Astrocyte (in vitro differentiated cells and primary cell): ENCODE results near the gene ULK3. TPM values are rescaled to one million over a fixed set of nuclear protein-coding genes. Genes with fewer than 3 reads are reported as not detected.

Experiments
- DNase-seq: peaks from one replicate; pipeline ENCODE4 v3.0.0-alpha.2; 2010; ENCODE audit warnings: low read depth
- FAIRE-seq: peaks from 2 replicates; lab custom pipeline; 2011; peaks lifted over from hg19 to GRCh38; lab: Jason Lieb, UNC
- H2AFZ ChIP-seq: 2 replicates; pipeline ENCODE4 v1.6.0; 2012; ENCODE audit warnings: low read depth, low read length, inconsistent platforms
- H3K27ac ChIP-seq: 2 replicates; pipeline ENCODE4 v1.5.1; 2011; ENCODE audit warnings: low read depth, low read length, inconsistent platforms
- H3K27me3 ChIP-seq: 2 replicates; pipeline ENCODE4 v1.6.0; 2011; ENCODE audit warnings: low read length, inconsistent platforms; ENCODE audit not compliant: insufficient read depth
- H3K36me3 ChIP-seq: 2 replicates; pipeline ENCODE4 v1.5.1; 2011; ENCODE audit warnings: low read length, inconsistent platforms; ENCODE audit not compliant: insufficient read depth
- H3K4me1 ChIP-seq: 2 replicates; pipeline ENCODE4 v1.5.1; 2011; ENCODE audit warnings: low read length, inconsistent platforms; ENCODE audit not compliant: insufficient read depth
- H3K4me2 ChIP-seq: 2 replicates; pipeline ENCODE4 v1.6.0; 2012; ENCODE audit warnings: low read length, inconsistent platforms
- H3K4me3 ChIP-seq: 2 replicates; pipeline ENCODE4 v1.5.1; 2011; ENCODE audit warnings: low read depth, mild to moderate bottlenecking, low read length, inconsistent platforms; ENCODE audit not compliant: insufficient read depth
- H3K79me2 ChIP-seq: 2 replicates; pipeline ENCODE4 v1.6.0; 2012; ENCODE audit warnings: mild to moderate bottlenecking, low read length, inconsistent platforms; ENCODE audit not compliant: insufficient read depth
- H3K9ac ChIP-seq: 2 replicates; pipeline ENCODE4 v1.6.0; 2012; ENCODE audit warnings: mild to moderate bottlenecking, low read length, inconsistent platforms
- H3K9me3 ChIP-seq: 2 replicates; pipeline ENCODE4 v1.5.1; 2012; ENCODE audit warnings: low read depth, mild to moderate bottlenecking, low read length, inconsistent platforms; ENCODE audit not compliant: insufficient read depth
- H4K20me1 ChIP-seq: 2 replicates; pipeline ENCODE4 v1.6.0; 2012; ENCODE audit warnings: low read length, inconsistent platforms; ENCODE audit not compliant: insufficient read depth
- H3K27ac Mint-ChIP-seq: one replicate; pipeline ENCODE4 v1.8.0; 2021; ENCODE audit warnings: mild to moderate bottlenecking, mixed read lengths; ENCODE audit not compliant: unreplicated experiment
- H3K27me3 Mint-ChIP-seq: one replicate; pipeline ENCODE4 v1.8.0; 2021; ENCODE audit warnings: low read depth, mixed read lengths; ENCODE audit not compliant: unreplicated experiment
- H3K36me3 Mint-ChIP-seq: one replicate; pipeline ENCODE4 v1.8.0; 2021; ENCODE audit warnings: low read depth, mixed read lengths; ENCODE audit not compliant: unreplicated experiment
- H3K4me1 Mint-ChIP-seq: one replicate; pipeline ENCODE4 v1.8.0; 2021; ENCODE audit warnings: low read depth, mixed read lengths; ENCODE audit not compliant: unreplicated experiment
- H3K4me3 Mint-ChIP-seq: one replicate; pipeline ENCODE4 v1.8.0; 2021; ENCODE audit warnings: mild to moderate bottlenecking, moderate library complexity, mixed read lengths; ENCODE audit not compliant: unreplicated experiment
- H3K9me3 Mint-ChIP-seq: one replicate; pipeline ENCODE4 v1.8.0; 2021; ENCODE audit warnings: mild to moderate bottlenecking, mixed read lengths; ENCODE audit not compliant: unreplicated experiment
- EZH2 ChIP-seq: IDR thresholded peaks from 2 replicates; pipeline ENCODE4 v1.6.1; 2012; ENCODE audit warnings: mild to moderate bottlenecking, low read length, inconsistent platforms; ENCODE audit not compliant: insufficient read depth
- total RNA-seq: library from RNA; stranded (reverse); gene quantifications from 2 replicates; pipeline ENCODE4 v1.2.1, GENCODE V29; 2021
- TF ChIP-seq, protein P1 (sequence below): IDR thresholded peaks from 2 replicates; pipeline ENCODE4 v1.5.1; 2011; ENCODE audit warnings: low read depth, mild to moderate bottlenecking, inconsistent platforms, low read length, moderate library complexity; ENCODE audit not compliant: insufficient read depth

ULK3 gene
- total RNA-seq, 1 donor from 2014 or later = 15.6 TPM

GRCh38 chr15:74788042-74788682 is 54.8 kb downstream of the ULK3 start:
- Histone ChIP-seq H3K36me3 (no peaks in the 10 kb centered on the region), H3K4me3 (no peak overlapping the region), H3K9ac (no peak overlapping the region), H3K27me3 (no peaks in the 10 kb centered on the region), H3K79me2 (peaks cover 95% of the 10 kb centered on the region), H3K4me1 (peaks cover 75% of the 10 kb centered on the region), H3K9me3 (no peaks in the 10 kb centered on the region), H4K20me1 (peaks cover 95% of the 10 kb centered on the region), H3K27ac (no peak overlapping the region), H2AFZ (no peak overlapping the region), H3K4me2 (peak overlapping the region; percentile 69)
- Mint-ChIP-seq H3K27me3 (no peaks in the 10 kb centered on the region), H3K4me3 (peak overlapping the region; percentile 46), H3K36me3 (peaks cover 3% of the 10 kb centered on the region), H3K27ac (peak overlapping the region; percentile 84), H3K9me3 (no peaks in the 10 kb centered on the region), H3K4me1 (peaks cover 41% of the 10 kb centered on the region)
- no peak for TF ChIP-seq EZH2
- TF ChIP-seq, protein P1, sequence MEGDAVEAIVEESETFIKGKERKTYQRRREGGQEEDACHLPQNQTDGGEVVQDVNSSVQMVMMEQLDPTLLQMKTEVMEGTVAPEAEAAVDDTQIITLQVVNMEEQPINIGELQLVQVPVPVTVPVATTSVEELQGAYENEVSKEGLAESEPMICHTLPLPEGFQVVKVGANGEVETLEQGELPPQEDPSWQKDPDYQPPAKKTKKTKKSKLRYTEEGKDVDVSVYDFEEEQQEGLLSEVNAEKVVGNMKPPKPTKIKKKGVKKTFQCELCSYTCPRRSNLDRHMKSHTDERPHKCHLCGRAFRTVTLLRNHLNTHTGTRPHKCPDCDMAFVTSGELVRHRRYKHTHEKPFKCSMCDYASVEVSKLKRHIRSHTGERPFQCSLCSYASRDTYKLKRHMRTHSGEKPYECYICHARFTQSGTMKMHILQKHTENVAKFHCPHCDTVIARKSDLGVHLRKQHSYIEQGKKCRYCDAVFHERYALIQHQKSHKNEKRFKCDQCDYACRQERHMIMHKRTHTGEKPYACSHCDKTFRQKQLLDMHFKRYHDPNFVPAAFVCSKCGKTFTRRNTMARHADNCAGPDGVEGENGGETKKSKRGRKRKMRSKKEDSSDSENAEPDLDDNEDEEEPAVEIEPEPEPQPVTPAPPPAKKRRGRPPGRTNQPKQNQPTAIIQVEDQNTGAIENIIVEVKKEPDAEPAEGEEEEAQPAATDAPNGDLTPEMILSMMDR = no peak
- FAIRE-seq (no peak), DNase-seq (no peak)

DNA sequence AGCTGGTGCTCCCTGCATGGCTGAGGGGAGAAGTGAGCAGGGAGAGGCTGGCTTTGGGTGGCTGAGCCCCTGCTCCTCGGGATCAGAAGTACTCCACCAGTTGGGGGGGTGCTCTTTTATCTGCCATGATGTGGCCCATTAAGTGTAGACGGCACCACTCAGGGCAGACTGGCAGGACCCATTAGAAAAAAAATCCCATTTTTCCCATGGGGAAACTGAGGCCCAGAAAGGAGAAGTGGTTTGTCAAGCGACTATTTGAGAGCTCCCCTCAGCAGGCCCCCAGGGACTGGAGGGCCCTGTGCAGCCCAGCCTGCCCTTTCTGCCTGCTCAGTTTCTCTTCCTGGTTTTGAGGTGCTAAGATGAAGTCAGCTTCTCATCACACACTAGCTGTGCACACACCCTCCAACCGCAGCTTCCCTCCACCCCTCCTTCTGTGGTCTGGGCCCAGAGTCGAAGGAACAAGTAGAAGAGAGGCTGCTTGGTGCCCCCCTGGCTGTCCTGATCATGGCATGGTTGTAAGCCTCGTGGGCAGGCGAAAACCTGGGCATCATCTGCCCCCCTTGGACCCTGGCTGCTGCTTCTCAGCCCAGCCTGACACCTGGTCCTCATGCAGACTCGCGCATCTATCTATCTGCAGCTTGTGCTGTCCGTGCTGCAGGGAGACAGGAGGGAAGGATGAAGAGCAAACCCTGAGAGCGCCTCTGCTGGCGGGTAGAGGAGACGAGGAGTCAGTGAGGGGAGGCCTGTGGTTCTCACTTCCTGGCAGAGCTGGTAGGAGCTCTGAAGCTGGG is 55.5 kb downstream of the ULK3 start:
- Mint-ChIP-seq H3K4me1 (peaks cover 41% of the 10 kb centered on the region), H3K4me3 (peak overlapping the region; percentile 46), H3K27ac (peak overlapping the region; percentile 84), H3K36me3 (peaks cover 3% of the 10 kb centered on the region), H3K9me3 (no peaks in the 10 kb centered on the region), H3K27me3 (no peaks in the 10 kb centered on the region)
- H2AFZ ChIP-seq = no peak overlapping the region
- H3K9ac ChIP-seq = peak overlapping the region; percentile 14
- H4K20me1 ChIP-seq = peaks cover 95% of the 10 kb centered on the region
- peak; percentile 65 for DNase-seq
- no peak for TF ChIP-seq EZH2
- TF ChIP-seq, protein P1 = peak; percentile 57
- FAIRE-seq = no peak
- no peaks in the 10 kb centered on the region for H3K9me3 ChIP-seq
- H3K36me3 ChIP-seq = no peaks in the 10 kb centered on the region
- peak overlapping the region; percentile 69 for H3K4me2 ChIP-seq
- peak overlapping the region; percentile 22 for H3K27ac ChIP-seq
- no peaks in the 10 kb centered on the region for H3K27me3 ChIP-seq
- H3K4me3 ChIP-seq = no peak overlapping the region
- peaks cover 70% of the 10 kb centered on the region for H3K4me1 ChIP-seq
- H3K79me2 ChIP-seq = peaks cover 95% of the 10 kb centered on the region
